A673 (cell line): ENCODE results near the gene PLVAP. TPM values are rescaled to one million over a fixed set of nuclear protein-coding genes. Genes with fewer than 3 reads are reported as not detected.

Experiments used
- BruUV-seq: library from RNA; stranded (reverse); fragments of 400-500 nt; replicated peaks from 2 replicates; lab custom pipeline; 2021; lab: Mats Ljungman, UMichigan
- CTCF ChIA-PET: fragments of 300-600 bp; sonication (Branson Sonifier 250); formaldehyde crosslinking; loops from one replicate; lab custom pipeline; 2022; ENCODE audit warnings: antibody characterized with exemption; lab: Charles Lee
- POLR2A ChIA-PET: fragments of 300-600 bp; sonication (Branson Sonifier 250); formaldehyde crosslinking; loops from one replicate; lab custom pipeline; 2022; ENCODE audit warnings: antibody characterized with exemption; ENCODE audit not compliant: low non-redundant PET; lab: Charles Lee
- DNase-seq: peaks from one replicate; pipeline ENCODE4 v3.0.0-alpha.2; 2015; ENCODE audit warnings: low spot score
- H3K27ac ChIP-seq: fragments of 200-600 bp; sonication (generic); 2 replicates; pipeline ENCODE4 v1.5.1; 2016; ENCODE audit warnings: mixed run types, low read depth, mild to moderate bottlenecking, mixed read lengths, antibody characterized with exemption, low read length; ENCODE audit not compliant: poor library complexity, severe bottlenecking
- H3K27me3 ChIP-seq: fragments of 200-600 bp; sonication (generic); replicated peaks from 2 replicates; pipeline ENCODE4 v1.6.1; 2017; ENCODE audit warnings: mixed run types, low read depth, mild to moderate bottlenecking, mixed read lengths, antibody characterized with exemption, low read length; ENCODE audit not compliant: insufficient read depth, poor library complexity
- H3K36me3 ChIP-seq: fragments of 200-600 bp; sonication (generic); 2 replicates; pipeline ENCODE4 v1.6.1; 2016; ENCODE audit warnings: mixed run types, mild to moderate bottlenecking, mixed read lengths, antibody characterized with exemption, low read length; ENCODE audit not compliant: insufficient read depth, poor library complexity, severe bottlenecking
- H3K4me1 ChIP-seq: fragments of 200-600 bp; sonication (generic); 2 replicates; pipeline ENCODE4 v1.6.1; 2017; ENCODE audit warnings: mixed run types, mild to moderate bottlenecking, mixed read lengths, antibody characterized with exemption, low read length; ENCODE audit not compliant: insufficient read depth, poor library complexity, severe bottlenecking
- H3K4me3 ChIP-seq: fragments of 200-600 bp; sonication (generic); 2 replicates; pipeline ENCODE4 v1.5.1; 2016; ENCODE audit warnings: low read depth, mixed run types, mild to moderate bottlenecking, mixed read lengths, low read length; ENCODE audit not compliant: poor library complexity, severe bottlenecking
- H3K9me3 ChIP-seq: fragments of 200-600 bp; sonication (generic); 2 replicates; pipeline ENCODE4 v1.6.1; 2016; ENCODE audit warnings: mixed run types, low read depth, mild to moderate bottlenecking, mixed read lengths, antibody characterized with exemption, low read length; ENCODE audit not compliant: poor library complexity, severe bottlenecking
- EZH2 ChIP-seq: fragments of 200-600 bp; sonication (generic); IDR thresholded peaks from 2 replicates; pipeline ENCODE4 v1.6.1; 2017; ENCODE audit warnings: borderline replicate concordance, low read depth, mild to moderate bottlenecking, mixed read lengths, antibody characterized with exemption, low read length; ENCODE audit not compliant: poor library complexity, severe bottlenecking
- intact Hi-C: fragments of 100-400 bp; cut with micrococcal nuclease; formaldehyde crosslinking; loops from one replicate; pipeline ENCODE4 v1.10.0; 2022; ENCODE audit not compliant: unreplicated experiment
- total RNA-seq: library from RNA; stranded (reverse); gene quantifications from 2 replicates; pipeline ENCODE4 v1.2.3, GENCODE V29; 2021
- TF ChIP-seq, protein P1 (sequence below): fragments of 300-800, 200-600 bp; sonication (generic); conservative IDR thresholded peaks from 2 replicates; pipeline ENCODE4 v1.5.1; 2017; ENCODE audit warnings: low read depth, mild to moderate bottlenecking, antibody characterized with exemption, low read length, moderate library complexity, mixed read lengths

The PLVAP gene
- total RNA-seq, 1 experiment from 2014 or later: 0.24 TPM

DNA sequence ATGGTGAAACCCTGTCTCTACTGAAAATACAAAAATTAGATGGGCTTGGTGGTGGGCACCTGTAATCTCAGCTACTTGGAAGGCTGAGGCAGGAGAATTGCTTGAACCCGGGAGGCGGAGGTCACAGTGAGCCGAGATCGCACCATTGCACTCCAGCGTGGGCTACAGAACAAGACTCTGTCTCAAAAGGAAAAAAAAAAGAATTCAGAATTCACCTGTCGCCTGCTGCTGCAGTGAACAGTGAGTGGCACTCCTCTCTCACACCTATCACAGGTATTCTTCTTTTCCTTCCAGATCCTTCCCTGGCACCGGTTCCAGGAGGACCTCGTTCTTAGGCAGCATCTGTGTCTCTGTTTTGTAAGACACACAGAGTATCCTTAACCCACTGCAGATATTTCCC, 37.0 kb upstream of the PLVAP start:
- Histone ChIP-seq H3K4me1 (no peaks in the 10 kb centered on the region), H3K27me3 (no peaks in the 10 kb centered on the region), H3K36me3 (no peaks in the 10 kb centered on the region), H3K27ac (no peak overlapping the region), H3K4me3 (no peak overlapping the region), H3K9me3 (no peaks in the 10 kb centered on the region)
- CTCF ChIA-PET: no interaction called here
- no peak for TF ChIP-seq EZH2
- TF ChIP-seq, protein P1, sequence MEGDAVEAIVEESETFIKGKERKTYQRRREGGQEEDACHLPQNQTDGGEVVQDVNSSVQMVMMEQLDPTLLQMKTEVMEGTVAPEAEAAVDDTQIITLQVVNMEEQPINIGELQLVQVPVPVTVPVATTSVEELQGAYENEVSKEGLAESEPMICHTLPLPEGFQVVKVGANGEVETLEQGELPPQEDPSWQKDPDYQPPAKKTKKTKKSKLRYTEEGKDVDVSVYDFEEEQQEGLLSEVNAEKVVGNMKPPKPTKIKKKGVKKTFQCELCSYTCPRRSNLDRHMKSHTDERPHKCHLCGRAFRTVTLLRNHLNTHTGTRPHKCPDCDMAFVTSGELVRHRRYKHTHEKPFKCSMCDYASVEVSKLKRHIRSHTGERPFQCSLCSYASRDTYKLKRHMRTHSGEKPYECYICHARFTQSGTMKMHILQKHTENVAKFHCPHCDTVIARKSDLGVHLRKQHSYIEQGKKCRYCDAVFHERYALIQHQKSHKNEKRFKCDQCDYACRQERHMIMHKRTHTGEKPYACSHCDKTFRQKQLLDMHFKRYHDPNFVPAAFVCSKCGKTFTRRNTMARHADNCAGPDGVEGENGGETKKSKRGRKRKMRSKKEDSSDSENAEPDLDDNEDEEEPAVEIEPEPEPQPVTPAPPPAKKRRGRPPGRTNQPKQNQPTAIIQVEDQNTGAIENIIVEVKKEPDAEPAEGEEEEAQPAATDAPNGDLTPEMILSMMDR: no peak
- BruUV-seq: no TSS peak
- intact Hi-C loops: no loop called here
- POLR2A ChIA-PET: no interaction called here
- no peak for DNase-seq

DNA sequence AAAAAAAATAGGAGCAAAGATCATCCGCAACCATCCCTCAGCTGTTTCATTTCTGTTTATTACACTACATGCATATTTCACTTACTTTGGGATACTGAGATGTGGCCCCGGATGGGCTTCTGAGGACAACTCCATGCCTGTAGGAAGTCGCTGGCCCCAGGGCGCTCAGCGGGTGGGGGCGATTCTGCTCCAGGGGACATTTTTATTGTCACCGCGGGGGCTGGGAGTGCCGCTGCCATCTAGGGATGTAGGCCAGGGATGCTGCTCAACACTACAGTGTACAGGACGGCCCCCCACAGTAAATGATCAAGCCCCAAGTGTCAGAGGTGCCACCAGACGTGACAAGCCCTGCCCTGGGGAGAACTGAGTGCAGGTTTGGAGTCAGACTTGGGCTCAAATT, 34.7 kb upstream of the PLVAP start:
- POLR2A ChIA-PET: interaction anchor here (0.6 kb wide), 1 partner anchor 754 kb away, joined by 4 read pairs; no protein-coding TSS in a partner anchor
- H3K4me1 ChIP-seq: no peaks in the 10 kb centered on the region
- CTCF ChIA-PET: no interaction called here
- H3K27ac ChIP-seq: no peak overlapping the region
- H3K9me3 ChIP-seq: no peaks in the 10 kb centered on the region
- no peaks in the 10 kb centered on the region for H3K36me3 ChIP-seq
- TF ChIP-seq, protein P1: no peak
- no peak for TF ChIP-seq EZH2
- no TSS peak for BruUV-seq
- H3K27me3 ChIP-seq: no peaks in the 10 kb centered on the region
- no peak overlapping the region for H3K4me3 ChIP-seq
- intact Hi-C loops: no loop called here
- DNase-seq: no peak

DNA sequence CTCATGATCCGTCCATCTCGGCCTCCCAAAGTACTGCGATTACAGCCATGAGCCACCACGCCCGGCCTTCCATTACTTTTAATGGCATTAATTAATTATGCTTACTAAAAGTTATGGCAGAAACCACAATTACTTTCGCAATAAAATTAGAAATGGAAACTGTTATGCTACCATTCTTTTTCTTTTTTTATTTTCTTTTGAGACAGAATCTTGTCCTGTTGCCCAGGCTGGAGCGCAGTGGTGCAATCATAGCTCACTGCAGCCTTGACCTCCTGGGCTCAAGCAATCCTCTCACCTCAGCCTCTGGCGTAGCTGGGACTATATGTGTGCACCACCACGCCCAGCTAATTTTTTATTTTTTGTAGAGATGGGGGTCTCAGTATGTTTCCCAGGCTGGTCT, 32.8 kb upstream of the PLVAP start:
- BruUV-seq: no TSS peak
- TF ChIP-seq, protein P1: no peak
- no peak for TF ChIP-seq EZH2
- Histone ChIP-seq H3K4me1 (peaks cover 9% of the 10 kb centered on the region), H3K4me3 (no peak overlapping the region), H3K9me3 (no peaks in the 10 kb centered on the region), H3K36me3 (no peaks in the 10 kb centered on the region), H3K27ac (no peak overlapping the region), H3K27me3 (no peaks in the 10 kb centered on the region)
- ChIA-PET CTCF (no interaction called here), POLR2A (no interaction called here)
- DNase-seq: no peak
- intact Hi-C loops: no loop called here
